ENCODE results near the gene RHO. TPM values are rescaled to one million over a fixed set of nuclear protein-coding genes. Genes with fewer than 3 reads are reported as not detected.

RHO gene
- total RNA-seq, 1 donor from 2014 or later: not detected

- peaks cover 1% of the 10 kb centered on the region for H3K36me3 ChIP-seq (ENCODE audit: control insufficient read depth, insufficient read depth, low read length)
- TF ChIP-seq CTCF (IDR thresholded peaks at IDR 0.05; ENCODE audit: insufficient read depth, low read length, poor library complexity, severe bottlenecking): no peak
- DNase-seq (ENCODE audit: low read depth): no peak
Measured at GRCh38 chr3:129573493-129573892, 45.1 kb downstream of the RHO start.

GRCh38 chr3:129574206-129574605, 45.8 kb downstream of the RHO start:
- DNase-seq (ENCODE audit: low read depth): no peak
- peaks cover 1% of the 10 kb centered on the region for H3K36me3 ChIP-seq (ENCODE audit: control insufficient read depth, insufficient read depth, low read length)
- H3K4me3 ChIP-seq (ENCODE audit: low read depth, low read length): no peak overlapping the region
- H3K27me3 ChIP-seq (ENCODE audit: control insufficient read depth, insufficient read depth, low read length): no peaks in the 10 kb centered on the region
- no peak for TF ChIP-seq CTCF (IDR thresholded peaks at IDR 0.05; ENCODE audit: insufficient read depth, low read length, poor library complexity, severe bottlenecking)

More at GRCh38 chr3:129573493-129573892, 45.1 kb downstream of the RHO start:
- no peaks in the 10 kb centered on the region for H3K27me3 ChIP-seq (ENCODE audit: control insufficient read depth, insufficient read depth, low read length)
- H3K4me3 ChIP-seq (ENCODE audit: low read depth, low read length): no peak overlapping the region

GRCh38 chr3:129575233-129575996, 47.0 kb downstream of the RHO start:
- peak; percentile 3 for TF ChIP-seq CTCF (IDR thresholded peaks at IDR 0.05; ENCODE audit: insufficient read depth, low read length, poor library complexity, severe bottlenecking)
- Histone ChIP-seq H3K36me3 (ENCODE audit: control insufficient read depth, insufficient read depth, low read length) (peaks cover 1% of the 10 kb centered on the region), H3K27me3 (ENCODE audit: control insufficient read depth, insufficient read depth, low read length) (no peaks in the 10 kb centered on the region), H3K4me3 (ENCODE audit: low read depth, low read length) (no peak overlapping the region)
- DNase-seq (ENCODE audit: low read depth): no peak

- Histone ChIP-seq H3K27me3 (ENCODE audit: control insufficient read depth, insufficient read depth, low read length) (no peaks in the 10 kb centered on the region), H3K4me3 (ENCODE audit: low read depth, low read length) (no peak overlapping the region), H3K36me3 (ENCODE audit: control insufficient read depth, insufficient read depth, low read length) (peaks cover 1% of the 10 kb centered on the region)
- no peak for TF ChIP-seq CTCF (IDR thresholded peaks at IDR 0.05; ENCODE audit: insufficient read depth, low read length, poor library complexity, severe bottlenecking)
- no peak for DNase-seq (ENCODE audit: low read depth)
Measured at GRCh38 chr3:129575997-129576384, 47.6 kb downstream of the RHO start.

- no peak for TF ChIP-seq CTCF (IDR thresholded peaks at IDR 0.05; ENCODE audit: insufficient read depth, low read length, poor library complexity, severe bottlenecking)
- no peaks in the 10 kb centered on the region for H3K27me3 ChIP-seq (ENCODE audit: control insufficient read depth, insufficient read depth, low read length)
- H3K36me3 ChIP-seq (ENCODE audit: control insufficient read depth, insufficient read depth, low read length): peaks cover 1% of the 10 kb centered on the region
- no peak for DNase-seq (ENCODE audit: low read depth)
- no peak overlapping the region for H3K4me3 ChIP-seq (ENCODE audit: low read depth, low read length)
Measured at GRCh38 chr3:129576514-129577352, 48.3 kb downstream of the RHO start.

Measured in kidney epithelial cell (primary cell).